T-helper 1 cell treated with Interleukin-12 subunit alpha and Interleukin-12 subunit beta and Interleukin-4 antibody, amounts not matched to agents 30 μg/mL and 1 μg/mL, for 36 hours (primary cell): ENCODE measurements around the gene PPP4R2.

Source experiments
- H3K27ac Mint-ChIP-seq: one replicate; pipeline ENCODE4 v1.8.0; 2021; ENCODE audit warnings: mild to moderate bottlenecking, mixed read lengths
- H3K27me3 Mint-ChIP-seq: one replicate; pipeline ENCODE4 v1.8.0; 2021; ENCODE audit warnings: low read depth, mixed read lengths
- H3K36me3 Mint-ChIP-seq: one replicate; pipeline ENCODE4 v1.8.0; 2021; ENCODE audit warnings: low read depth, mixed read lengths
- H3K4me1 Mint-ChIP-seq: one replicate; pipeline ENCODE4 v1.8.0; 2021; ENCODE audit warnings: low read depth, mixed read lengths
- H3K4me3 Mint-ChIP-seq: one replicate; pipeline ENCODE4 v1.8.0; 2021; ENCODE audit warnings: mild to moderate bottlenecking, moderate library complexity, mixed read lengths
- H3K9me3 Mint-ChIP-seq: one replicate; pipeline ENCODE4 v1.8.0; 2021; ENCODE audit warnings: mixed read lengths

The PPP4R2 gene

GRCh38 chr3:73115806-73116205 is 119.2 kb downstream of the PPP4R2 start:
- Mint-ChIP-seq H3K36me3 (no peaks in the 10 kb centered on the region), H3K27me3 (no peaks in the 10 kb centered on the region), H3K4me3 (no peak overlapping the region), H3K4me1 (no peaks in the 10 kb centered on the region), H3K27ac (no peak overlapping the region), H3K9me3 (no peaks in the 10 kb centered on the region)
